COLO668 (cell line): ENCODE results near the gene TRIM67.
"Not testable (repeated sequence)": the region's sequence is repeated elsewhere in the genome, so short reads cannot be mapped to it uniquely, and the experiment has no call there.

Source experiments
- DNase-seq: peaks from one replicate; lab custom pipeline; 2025; ENCODE audit not compliant: unreplicated experiment; lab: John Stamatoyannopoulos, UW

TRIM67 gene

DNA sequence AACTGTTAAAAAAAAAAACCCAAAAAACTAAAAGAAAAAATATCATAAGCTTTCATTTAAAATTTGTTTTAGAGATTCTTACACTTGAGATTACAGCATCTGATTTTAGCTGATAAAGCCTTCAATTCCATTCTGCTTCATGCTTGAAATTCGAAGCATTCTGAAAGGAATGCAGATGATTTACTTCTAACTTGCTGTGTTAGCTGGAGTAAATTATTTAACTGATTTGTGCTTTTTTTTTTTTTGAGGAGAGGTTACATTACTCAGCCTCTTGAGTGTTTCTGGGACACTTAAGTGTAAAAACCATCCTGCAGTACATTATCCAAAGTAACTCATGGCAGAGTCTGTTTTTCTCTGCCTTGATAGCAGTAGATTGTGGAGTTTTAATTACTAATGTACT, 4.5 kb upstream of the TRIM67 start:
- no peak for DNase-seq

DNA sequence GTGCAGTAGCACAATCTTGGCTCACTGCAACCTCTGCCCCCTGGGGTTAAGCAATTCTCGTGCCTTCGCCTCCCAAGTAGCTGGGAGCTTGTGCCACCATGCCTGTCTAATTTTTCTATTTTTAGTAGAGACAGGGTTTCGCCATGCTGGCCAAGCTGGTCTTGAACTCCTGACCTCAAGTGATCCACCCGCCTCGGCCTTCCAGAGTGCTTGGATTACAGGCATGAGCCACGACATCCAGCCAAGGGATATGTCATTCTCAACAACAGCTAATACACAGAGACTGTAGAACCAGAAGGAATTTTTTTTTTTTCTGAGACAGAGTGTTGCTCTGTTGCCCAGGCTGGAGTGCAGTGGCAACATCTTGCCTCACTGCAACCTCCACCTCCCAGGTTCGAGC, 3.7 kb upstream of the TRIM67 start:
- DNase-seq, result not testable (repeated sequence)

DNA sequence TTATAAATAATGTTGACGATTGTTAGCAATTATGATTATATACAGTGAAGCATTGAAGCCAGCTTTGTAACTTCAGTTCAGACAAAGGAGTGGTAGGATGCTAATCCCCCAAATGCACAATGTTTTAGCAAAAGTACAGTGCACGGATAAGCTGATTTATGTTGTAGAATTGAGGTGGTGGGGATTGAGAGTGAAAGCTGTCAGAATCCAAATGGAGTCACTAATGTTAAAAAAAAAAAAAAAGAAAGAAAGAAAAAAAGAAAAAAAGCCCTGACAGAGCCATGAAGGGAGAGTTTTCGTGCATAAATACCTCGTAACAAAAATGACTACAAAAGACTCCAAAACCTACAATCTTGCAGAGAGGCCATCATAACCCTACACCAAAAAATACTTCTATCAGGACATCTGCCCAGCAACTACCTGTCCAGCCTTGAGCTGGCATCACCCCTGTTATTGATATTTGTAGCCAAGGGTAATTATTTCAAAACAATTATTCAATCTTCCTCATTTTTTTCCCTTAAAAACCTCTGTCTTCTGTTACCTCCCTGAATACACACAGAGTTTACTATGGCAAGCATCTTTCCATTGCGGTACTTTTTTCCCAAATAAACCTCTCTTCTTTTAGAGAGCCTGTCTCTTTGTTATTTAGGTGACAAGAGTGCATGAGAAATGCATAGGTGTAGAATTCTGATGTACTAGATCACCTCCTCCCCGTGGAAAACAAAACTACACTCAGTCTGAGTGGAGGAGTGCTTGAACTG, 2.5 kb upstream of the TRIM67 start:
- DNase-seq, result no peak

DNA sequence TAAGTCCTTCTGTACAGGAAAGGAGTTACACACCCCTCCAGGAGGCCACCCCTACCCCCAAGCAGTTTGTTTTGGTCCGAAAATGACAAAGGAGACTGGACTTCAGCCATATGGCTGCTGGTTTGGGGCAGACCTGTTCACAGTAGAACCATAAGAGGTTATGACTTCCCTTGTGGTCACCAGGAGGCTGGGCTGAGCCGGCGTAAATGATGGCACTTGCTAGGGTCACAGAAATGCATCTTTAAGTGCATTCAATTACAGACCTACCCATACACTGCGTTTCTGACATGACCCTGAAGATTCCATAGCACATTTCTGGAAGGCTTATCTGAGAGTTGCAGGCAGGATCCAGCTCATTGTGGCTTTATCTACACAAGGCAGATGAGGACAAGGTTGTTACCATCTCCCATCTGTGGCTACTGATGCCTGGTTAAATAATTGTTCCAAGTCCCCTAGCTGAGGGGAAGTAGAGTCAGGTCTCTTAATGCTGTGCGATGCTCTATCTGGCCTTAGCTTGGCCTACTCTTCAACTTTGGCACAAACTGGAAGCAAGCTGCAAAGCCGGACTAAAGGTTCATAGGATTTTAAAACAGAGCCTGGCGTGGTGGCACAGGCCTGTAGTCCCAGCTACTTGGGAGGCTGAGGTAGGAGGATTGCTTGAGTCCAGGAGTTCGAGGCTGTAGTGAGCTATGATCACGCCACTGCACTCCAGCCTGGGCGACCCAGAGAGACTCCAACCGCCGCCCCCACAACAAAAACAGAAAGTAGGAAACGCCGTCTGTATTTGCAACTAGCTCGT, 1.7 kb upstream of the TRIM67 start:
- no peak for DNase-seq

DNA sequence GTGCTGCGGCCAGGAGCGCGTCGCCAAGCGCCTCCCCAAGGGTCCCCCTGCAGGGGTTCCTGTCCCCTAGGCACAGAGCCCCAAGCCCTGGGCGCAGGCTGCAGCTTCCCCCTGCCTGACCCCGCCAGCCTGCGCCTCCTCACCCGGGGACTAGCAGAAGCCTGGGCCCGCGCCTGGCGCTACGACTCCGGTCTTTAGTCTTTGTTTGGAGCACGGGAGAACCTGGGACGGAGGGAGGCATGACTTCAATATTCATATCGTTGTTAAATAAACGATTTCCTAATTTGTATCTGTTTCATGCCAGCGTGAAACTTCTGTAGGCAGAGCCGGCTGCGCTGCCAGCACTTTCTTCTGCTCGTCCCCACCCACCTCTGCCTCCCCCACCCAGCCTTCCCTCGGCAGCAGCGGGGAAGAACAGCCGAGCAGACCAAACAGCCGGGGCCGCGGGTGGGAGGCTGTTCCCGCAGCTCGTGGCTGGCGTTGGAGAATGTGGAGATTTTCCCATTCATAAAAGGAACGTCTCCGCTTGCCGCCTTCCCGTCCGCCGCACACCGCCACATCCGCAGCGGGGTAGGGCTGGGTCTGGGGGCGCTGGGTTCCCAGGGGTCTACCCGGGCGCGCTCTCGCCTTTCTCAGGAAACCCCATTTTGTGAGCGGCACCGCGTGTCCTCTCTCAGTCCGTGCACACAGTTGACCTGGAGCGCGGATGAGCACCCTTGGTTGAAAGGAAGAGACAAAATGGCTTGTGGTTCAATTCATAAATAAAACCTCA, 777 bp upstream of the TRIM67 start:
- no peak for DNase-seq

DNA sequence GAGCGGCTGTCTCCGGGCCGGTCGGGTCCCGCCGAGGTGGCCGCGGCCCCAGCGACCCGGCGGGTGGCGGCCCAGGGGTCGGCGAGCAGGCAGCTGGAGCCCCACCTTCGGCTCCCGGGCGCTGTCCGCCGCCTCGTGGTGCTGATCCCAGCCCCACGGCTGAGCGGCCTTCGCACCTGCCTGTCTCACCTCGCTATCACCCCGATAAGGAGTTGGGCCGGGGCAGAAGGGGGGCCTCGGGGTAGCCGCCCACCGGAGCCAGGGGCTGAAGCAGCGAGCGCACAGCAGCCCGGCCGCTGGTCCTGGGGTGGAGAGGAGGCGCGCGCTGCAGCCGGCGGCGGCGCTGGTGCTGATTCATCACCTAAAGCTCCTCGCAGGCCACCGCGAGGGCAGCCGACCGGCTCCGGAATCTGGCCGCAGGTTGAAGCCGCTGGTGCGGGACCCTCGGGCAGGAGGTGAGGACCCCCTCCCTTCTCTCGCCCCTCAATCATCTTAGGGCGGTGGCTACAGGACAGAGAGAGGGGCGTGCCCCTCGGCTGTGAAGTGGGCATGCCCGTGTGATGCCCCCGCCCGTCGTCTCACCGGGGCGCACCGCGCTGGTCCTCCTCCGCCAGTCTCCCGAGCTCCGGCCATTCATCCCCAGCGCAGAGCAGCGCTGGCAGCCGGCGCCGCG, 575 bp downstream of the TRIM67 start:
- peak; percentile 79 for DNase-seq

DNA sequence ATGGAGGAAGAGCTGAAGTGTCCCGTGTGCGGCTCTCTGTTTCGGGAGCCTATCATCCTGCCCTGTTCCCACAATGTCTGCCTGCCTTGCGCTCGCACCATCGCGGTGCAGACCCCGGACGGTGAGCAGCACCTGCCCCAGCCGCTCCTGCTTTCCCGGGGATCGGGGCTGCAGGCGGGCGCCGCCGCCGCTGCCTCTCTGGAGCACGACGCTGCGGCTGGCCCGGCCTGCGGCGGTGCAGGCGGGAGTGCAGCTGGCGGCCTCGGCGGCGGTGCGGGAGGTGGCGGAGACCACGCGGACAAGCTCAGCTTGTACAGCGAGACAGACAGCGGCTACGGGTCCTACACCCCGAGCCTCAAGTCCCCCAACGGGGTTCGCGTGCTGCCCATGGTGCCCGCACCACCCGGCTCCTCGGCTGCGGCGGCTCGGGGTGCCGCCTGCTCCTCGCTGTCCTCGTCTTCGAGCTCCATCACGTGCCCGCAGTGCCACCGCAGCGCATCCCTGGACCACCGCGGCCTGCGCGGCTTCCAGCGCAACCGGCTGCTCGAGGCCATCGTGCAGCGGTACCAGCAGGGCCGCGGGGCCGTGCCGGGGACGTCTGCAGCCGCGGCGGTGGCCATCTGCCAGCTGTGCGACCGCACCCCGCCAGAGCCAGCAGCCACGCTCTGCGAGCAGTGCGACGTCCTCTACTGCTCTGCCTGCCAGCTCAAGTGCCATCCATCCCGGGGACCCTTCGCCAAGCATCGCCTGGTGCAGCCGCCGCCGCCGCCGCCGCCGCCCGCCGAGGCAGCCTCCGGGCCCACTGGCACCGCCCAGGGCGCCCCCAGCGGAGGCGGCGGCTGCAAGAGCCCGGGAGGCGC, 1.3 kb downstream of the TRIM67 start:
- DNase-seq, result peak; percentile 77

DNA sequence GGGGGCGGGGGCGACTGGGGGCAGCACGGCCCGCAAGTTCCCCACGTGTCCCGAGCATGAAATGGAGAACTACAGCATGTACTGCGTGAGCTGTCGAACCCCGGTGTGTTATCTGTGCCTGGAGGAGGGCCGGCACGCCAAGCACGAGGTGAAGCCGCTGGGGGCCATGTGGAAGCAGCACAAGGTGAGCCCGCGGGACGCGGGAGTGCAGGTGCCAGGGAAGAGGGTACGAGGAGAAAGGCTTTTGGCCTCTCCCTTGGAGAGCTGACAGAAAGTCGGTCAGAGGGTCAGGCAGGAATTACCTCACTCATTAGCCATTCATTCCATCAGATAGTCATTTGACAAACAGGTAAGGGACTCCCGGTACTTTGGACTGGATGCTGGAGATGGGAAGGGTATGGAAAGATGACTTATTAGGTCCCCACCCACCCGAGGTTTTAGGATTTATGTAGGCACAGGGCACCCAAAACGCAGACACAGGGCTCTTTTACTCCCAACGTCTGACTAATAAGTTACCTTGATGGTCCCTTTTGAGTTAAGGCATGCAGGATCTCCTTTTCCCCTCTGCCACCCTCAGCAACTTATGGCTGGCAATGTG, 2.1 kb downstream of the TRIM67 start:
- DNase-seq, result no peak

DNA sequence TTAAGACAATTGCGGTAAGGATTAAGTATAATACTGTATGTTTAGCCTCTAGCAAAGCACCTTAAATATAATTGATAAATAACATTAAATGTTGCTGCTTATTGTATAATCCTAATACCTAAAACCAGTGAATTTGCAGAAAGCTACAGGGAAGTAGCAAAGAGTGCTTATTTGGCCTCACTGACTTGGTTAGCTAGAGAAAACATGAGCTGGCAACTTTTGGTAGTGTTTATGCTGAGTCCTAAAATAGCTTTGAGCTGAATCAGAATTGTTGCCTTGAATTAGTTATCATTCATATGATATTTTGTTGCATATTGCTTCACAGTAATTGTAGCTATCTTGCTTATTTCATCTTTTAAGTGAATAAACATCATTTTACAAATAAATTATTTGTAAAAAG, 3.5 kb downstream of the TRIM67 start:
- no peak for DNase-seq

DNA sequence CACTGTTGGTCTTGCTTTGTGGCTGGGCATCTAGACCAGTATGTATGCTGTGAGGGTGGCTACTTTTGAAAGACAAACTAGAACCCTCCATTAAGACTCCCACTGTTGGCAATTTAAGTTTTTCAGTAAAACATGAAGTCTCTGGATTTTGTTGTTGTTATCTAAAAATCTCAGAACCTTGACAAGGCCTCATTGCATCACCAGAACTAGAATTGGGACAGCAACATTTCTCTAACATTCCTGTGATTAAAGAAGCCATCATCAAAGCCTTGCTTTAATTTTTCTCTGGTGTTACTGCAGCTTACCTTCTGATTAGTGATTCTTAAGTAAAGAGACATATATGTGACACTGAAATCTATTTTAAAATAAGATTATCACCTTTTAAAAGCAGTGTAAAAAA, 4.5 kb downstream of the TRIM67 start:
- DNase-seq, result no peak

DNA sequence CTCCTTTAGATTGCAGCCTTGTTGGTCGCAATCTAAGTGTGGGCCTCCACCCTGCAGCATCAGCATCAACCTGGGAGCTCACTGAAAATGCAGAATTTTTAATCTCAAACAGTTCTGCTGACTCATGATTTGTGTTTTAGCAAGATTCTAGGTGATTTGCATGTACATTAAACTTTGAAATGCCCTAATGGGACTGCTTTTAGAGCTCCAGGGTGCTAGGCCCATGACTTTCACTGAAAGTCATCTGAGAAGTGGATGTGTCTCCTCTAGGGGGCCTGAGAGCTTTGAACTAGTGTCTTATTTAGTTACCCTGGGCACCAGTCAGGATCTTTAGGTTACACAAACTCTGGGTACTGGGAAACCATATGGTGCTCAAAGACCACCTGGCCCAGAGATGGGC, 9.0 kb downstream of the TRIM67 start:
- DNase-seq, result no peak

DNA sequence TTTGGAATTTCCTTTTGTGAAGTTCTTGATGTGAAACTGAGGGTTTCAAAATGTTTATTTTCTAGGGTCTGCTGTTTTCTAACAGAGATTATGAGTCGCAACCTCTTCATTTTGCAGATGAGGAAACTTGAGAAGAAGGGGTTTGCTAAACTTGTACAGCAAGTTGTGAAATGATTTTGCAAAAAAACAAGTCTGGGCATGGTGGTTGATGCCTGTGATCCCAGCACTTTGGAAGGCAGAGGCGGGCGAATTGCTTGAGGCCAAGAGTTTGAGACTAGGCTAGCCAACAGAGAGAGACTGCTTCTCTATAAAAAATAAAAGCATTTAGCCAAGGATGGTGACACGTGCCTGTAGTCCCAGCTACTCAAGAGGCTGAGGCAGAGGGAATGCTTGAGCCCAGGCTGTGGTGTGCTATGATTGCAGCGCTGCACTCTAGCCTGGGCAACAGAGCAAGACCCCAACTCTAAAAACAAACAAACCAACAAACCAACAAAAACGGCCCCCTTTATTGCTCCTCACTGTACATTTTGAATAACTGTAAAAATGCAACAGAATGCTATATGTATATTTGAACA, 9.9 kb downstream of the TRIM67 start:
- DNase-seq, result no peak

DNA sequence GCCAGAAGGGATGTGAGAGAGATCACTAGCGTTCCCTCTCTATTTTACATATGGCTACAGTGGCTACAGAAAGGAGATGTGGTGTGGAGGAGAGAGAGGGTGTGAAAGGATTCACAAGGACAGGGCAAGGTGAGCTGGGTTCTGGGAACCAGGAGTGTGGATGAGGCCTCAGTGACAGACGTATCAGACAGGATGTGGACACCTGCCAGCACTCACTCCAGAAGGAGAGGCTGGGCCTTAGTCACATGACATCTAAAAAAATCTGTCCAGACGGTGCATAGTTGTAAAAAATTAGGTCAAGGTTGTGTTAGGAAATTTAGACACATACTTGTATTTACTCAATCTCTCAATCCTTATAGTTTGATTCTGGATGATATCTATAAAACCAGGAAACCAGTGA, 10.6 kb downstream of the TRIM67 start:
- peak; percentile 18 for DNase-seq

DNA sequence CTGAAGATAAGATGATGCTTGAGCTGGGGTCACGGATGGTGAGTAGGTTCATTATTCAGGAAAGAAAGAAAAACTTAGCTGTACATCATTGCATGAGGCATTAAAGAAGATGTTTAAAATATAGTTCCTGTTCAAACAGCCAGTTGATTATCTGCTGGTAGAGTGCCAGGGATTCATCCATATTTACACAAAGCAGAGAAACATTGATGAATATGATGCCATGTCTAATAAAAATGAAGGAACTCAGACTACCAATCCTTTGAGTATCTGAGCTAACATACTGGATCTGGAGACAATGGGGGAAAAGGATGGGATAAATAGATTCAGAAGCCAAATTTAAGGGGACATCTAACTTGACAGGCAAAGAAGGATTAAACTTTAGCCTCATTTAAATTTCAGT, 14.6 kb downstream of the TRIM67 start:
- DNase-seq, result no peak

DNA sequence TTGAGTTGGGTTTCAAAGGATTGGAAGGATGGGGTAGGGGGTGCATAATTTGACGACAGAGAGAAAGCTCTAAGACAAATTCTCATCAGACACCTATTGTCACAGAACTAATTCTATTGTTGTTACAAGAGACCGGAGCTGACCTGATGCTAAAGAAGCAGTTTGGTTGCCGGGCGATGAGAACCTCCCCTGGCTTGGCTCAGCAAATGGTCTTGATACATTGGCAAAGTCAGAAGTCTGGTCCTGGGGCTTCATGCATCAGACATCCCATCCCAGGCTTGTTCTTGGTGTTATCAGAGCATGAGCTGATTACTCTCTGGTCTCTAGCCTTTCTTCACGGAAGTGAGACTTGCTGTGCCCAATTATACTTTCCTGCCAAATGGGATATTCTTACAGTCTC, 15.4 kb downstream of the TRIM67 start:
- no peak for DNase-seq

DNA sequence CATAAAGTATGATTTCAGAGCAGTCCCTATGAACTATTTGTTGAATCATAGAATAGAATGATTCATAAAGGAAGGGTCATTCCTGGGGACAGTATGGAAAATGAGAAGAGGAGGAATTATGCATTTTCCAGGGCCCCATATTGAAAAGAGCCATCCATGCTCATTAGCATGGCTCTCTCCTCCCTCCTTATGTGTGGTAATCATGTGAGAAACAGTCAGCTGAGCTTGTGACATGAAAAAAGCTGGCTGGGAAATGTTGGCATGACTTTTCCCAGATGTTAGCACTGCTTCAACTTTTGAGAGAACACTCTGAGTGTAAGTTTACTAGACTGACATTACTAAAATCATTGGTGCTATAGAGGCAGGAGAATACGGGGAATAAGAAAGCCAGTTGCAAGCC, 16.1 kb downstream of the TRIM67 start:
- no peak for DNase-seq

DNA sequence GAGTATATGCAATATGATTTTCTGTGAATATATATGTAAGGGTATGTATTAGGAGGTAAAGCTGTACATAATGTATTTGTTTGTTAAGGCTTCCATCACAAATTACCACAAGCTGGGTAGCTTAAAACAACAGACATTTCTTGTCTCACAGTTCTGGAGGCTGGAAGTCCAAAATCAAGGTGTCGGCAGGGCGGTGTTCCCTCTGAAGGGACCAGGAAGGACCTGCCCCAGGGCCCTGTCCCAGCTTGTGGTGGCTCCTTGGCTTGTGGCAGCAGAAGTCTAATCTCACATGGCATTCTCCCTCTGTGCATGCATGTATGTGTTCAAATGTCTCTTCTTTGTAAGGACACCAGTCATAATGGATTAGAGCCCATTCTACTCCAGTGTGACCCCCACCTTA, 17.1 kb downstream of the TRIM67 start:
- DNase-seq, result no peak

DNA sequence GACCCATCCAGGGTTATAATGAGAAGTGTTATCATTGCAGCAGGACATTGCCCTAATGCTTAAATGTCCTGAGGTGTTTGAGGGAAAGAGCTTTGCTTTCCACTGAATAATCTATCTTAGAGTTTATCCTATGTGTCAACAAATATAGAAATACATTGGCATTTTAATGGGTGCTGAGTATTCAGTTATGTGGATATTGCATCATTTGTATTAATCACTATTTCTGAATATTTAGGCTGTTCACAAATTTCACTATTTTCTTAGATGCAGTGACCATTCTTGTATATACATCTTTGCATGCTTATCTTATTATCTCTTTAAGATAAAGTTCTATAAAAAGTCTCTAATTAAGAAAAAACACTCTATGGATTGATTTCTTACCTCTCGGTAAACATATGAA, 18.2 kb downstream of the TRIM67 start:
- DNase-seq, result no peak

DNA sequence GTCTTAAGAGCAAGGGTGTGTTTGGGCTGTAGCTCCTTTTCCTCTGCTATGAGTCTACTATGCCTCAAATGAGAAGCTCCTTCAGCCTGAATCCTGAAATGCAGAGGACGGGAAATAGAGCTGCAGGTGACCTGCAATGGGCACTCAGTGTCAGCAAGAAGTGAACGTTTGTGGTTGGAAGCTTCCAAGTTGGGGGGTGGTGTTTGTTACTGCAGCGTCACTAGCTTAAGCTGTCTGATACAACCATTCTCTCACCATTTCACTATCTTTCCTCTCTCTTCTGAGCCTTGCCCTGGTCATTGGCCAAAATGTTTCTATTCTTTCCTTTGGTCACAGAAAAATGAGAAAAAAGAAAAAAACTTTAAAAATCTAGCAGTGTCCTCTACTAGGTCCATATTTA, 19.4 kb downstream of the TRIM67 start:
- DNase-seq, result no peak

DNA sequence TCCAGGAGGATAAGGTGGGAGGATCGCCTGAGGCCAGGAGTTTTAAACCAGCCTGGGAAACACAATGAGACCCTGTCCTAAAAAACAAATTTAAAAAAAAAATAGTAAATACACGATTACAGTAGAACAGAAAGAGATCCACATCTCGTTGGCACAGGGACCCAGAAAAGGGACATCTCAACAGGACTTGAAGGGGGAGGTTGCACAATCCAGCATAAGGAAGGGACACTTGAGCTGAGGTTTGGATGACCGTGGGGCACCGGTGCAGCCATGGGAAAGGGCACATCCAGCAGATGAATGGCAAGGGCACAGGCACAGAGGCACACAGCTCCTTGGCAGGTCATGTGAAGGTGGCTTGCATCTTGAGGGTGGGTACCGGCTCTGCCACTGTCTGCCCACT, 20.5 kb downstream of the TRIM67 start:
- DNase-seq, result no peak
